B cell (primary cell): Measurements from ENCODE around the gene C4orf46.

ENCODE experiments used
- EZH2 ChIP-seq: IDR thresholded peaks from 2 replicates; pipeline ENCODE4 v1.6.1; 2012; ENCODE audit warnings: borderline replicate concordance, low read depth, mild to moderate bottlenecking, moderate library complexity, low read length; ENCODE audit not compliant: insufficient read depth, poor library complexity, severe bottlenecking
- TF ChIP-seq, protein P1 (sequence below): fragments of 200-600 bp; IDR thresholded peaks from one replicate; pipeline ENCODE4 v1.8.0; 2022; ENCODE audit warnings: antibody characterized with exemption, mild to moderate bottlenecking

DNA sequence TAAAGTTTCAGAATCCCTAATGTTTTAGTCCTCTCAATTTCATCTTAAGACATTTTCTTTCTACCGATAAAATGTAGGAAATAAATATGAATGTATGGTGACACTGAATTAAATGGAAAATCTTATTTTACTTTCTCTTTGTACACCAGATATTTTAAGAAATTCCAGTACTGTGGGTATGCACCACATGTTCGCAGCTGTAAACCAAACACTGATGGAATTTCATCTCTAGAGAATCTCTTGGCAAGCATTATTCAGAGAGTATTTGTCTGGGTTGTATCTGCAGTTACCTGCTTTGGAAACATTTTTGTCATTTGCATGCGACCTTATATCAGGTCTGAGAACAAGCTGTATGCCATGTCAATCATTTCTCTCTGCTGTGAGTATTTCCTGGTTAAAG is 26.9 kb downstream of the C4orf46 start:
- TF ChIP-seq, protein P1, sequence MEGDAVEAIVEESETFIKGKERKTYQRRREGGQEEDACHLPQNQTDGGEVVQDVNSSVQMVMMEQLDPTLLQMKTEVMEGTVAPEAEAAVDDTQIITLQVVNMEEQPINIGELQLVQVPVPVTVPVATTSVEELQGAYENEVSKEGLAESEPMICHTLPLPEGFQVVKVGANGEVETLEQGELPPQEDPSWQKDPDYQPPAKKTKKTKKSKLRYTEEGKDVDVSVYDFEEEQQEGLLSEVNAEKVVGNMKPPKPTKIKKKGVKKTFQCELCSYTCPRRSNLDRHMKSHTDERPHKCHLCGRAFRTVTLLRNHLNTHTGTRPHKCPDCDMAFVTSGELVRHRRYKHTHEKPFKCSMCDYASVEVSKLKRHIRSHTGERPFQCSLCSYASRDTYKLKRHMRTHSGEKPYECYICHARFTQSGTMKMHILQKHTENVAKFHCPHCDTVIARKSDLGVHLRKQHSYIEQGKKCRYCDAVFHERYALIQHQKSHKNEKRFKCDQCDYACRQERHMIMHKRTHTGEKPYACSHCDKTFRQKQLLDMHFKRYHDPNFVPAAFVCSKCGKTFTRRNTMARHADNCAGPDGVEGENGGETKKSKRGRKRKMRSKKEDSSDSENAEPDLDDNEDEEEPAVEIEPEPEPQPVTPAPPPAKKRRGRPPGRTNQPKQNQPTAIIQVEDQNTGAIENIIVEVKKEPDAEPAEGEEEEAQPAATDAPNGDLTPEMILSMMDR, result no peak
- TF ChIP-seq EZH2, result no peak
